BLaER1 (cell line): Measurements from ENCODE around the gene CCT3.
"Not testable (repeated sequence)": the region's sequence is repeated elsewhere in the genome, so short reads cannot be mapped to it uniquely, and the experiment has no call there.

Experiments used
- H3K27ac ChIP-seq: shearing (Covaris generic); formaldehyde crosslinking; 2 replicates; pipeline ENCODE4 v1.8.1; 2022
- H3K27me3 ChIP-seq: shearing (Covaris generic); formaldehyde crosslinking; 2 replicates; pipeline ENCODE4 v1.8.1; 2022
- H3K36me3 ChIP-seq: shearing (Covaris generic); formaldehyde crosslinking; 2 replicates; pipeline ENCODE4 v1.8.1; 2022
- H3K4me1 ChIP-seq: shearing (Covaris generic); formaldehyde crosslinking; 2 replicates; pipeline ENCODE4 v1.8.1; 2022
- H3K4me2 ChIP-seq: shearing (Covaris generic); formaldehyde crosslinking; 2 replicates; pipeline ENCODE4 v1.8.1; 2022
- H3K4me3 ChIP-seq: shearing (Covaris generic); formaldehyde crosslinking; 2 replicates; pipeline ENCODE4 v1.8.1; 2022
- H3K9ac ChIP-seq: shearing (Covaris generic); formaldehyde crosslinking; 2 replicates; pipeline ENCODE4 v1.8.1; 2022
- H3K9me3 ChIP-seq: shearing (Covaris generic); formaldehyde crosslinking; 2 replicates; pipeline ENCODE4 v1.8.1; 2022
- H4K20me1 ChIP-seq: shearing (Covaris generic); formaldehyde crosslinking; 2 replicates; pipeline ENCODE4 v1.8.1; 2022
- Cebpa-rat ChIP-seq: shearing (Covaris generic); IDR thresholded peaks from 2 replicates; pipeline ENCODE4 v1.8.1; 2022

The CCT3 gene

DNA sequence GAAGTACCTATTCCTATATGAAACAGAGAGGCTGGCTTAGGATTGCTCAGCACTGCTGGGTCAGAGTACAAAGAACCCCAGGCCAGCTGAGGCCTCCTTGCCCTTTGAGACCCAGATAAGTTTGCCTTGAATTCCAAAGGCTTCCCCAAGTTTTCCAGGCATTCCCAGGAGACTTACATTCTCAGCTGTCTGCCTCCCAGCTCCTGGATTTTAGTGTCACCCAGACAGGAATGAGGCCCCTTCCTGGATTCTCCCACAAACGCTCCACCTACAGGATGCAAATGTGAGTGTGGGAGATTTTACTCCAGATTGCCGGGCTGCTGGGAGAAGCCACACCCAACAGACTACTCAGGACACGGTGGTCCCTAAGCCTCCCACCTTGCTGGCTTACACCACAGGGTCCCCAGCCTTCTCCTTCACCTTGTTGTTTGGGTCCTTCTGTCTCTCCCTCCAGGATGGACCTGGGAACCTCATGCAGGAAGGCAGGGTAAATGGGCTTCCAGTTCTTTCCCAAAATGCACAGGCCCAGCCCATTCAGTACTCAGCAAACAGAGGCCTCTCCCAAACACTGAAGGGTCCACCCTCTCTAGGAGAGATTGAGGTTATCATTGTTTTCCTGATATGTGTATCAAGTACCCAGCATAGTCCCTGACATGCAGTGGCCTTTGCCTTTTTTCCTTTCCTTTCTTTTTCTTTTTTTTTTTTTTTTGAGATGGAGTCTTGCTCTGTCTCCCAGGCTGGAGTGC lies 41.5 kb upstream of the CCT3 start:
- Histone ChIP-seq H3K27ac (no peak overlapping the region), H3K4me2 (no peak overlapping the region), H4K20me1 (no peaks in the 10 kb centered on the region), H3K9ac (no peak overlapping the region), H3K36me3 (no peaks in the 10 kb centered on the region), H3K27me3 (no peaks in the 10 kb centered on the region), H3K9me3 (no peaks in the 10 kb centered on the region), H3K4me3 (no peak overlapping the region), H3K4me1 (peaks cover 8% of the 10 kb centered on the region)
- TF ChIP-seq Cebpa-rat = no peak

DNA sequence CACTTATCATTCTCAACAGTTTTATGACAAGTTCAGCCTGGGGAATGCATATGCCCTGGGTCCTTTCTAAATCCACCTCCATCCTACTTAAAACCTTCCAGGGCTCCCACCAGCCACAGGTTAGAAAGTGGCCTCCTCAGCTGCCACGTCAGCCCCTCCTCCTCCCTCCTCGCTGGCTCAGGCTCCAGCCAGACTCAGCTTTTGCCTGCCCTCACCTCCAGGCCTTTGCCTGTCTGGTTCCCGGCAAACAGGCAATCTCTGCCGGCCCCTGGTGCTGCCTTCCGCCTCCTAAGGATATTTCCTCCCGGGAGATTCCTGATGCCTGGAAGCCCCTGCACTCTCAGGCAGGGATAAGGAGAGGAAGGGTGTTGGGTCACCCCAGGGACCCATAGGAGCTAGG lies 40.5 kb upstream of the CCT3 start:
- H3K27me3 ChIP-seq = no peaks in the 10 kb centered on the region
- H3K4me2 ChIP-seq = no peak overlapping the region
- H3K36me3 ChIP-seq = no peaks in the 10 kb centered on the region
- H3K9me3 ChIP-seq = no peaks in the 10 kb centered on the region
- TF ChIP-seq Cebpa-rat = no peak
- H3K9ac ChIP-seq = no peak overlapping the region
- H3K4me3 ChIP-seq = no peak overlapping the region
- no peak overlapping the region for H3K27ac ChIP-seq
- H3K4me1 ChIP-seq = no peaks in the 10 kb centered on the region
- no peaks in the 10 kb centered on the region for H4K20me1 ChIP-seq

GRCh38 chr1:156376958-156377919 lies 39.1 kb upstream of the CCT3 start:
- TF ChIP-seq Cebpa-rat = no peak
- no peaks in the 10 kb centered on the region for H3K36me3 ChIP-seq
- H3K9ac ChIP-seq = no peak overlapping the region
- H3K27ac ChIP-seq = no peak overlapping the region
- H3K4me1 ChIP-seq = no peaks in the 10 kb centered on the region
- no peaks in the 10 kb centered on the region for H4K20me1 ChIP-seq
- no peak overlapping the region for H3K4me2 ChIP-seq
- no peak overlapping the region for H3K4me3 ChIP-seq
- no peaks in the 10 kb centered on the region for H3K27me3 ChIP-seq
- H3K9me3 ChIP-seq = no peaks in the 10 kb centered on the region

- Histone ChIP-seq H3K9me3 (no peaks in the 10 kb centered on the region), H3K27ac (no peak overlapping the region), H4K20me1 (no peaks in the 10 kb centered on the region), H3K4me2 (no peak overlapping the region), H3K4me1 (no peaks in the 10 kb centered on the region), H3K36me3 (no peaks in the 10 kb centered on the region), H3K9ac (no peak overlapping the region), H3K27me3 (no peaks in the 10 kb centered on the region), H3K4me3 (no peak overlapping the region)
- 0 out of 2 replicates have a peak, but pooled peaks have one; percentile 9 for TF ChIP-seq Cebpa-rat
Observed at GRCh38 chr1:156376146-156376545, 38.1 kb upstream of the CCT3 start.

DNA sequence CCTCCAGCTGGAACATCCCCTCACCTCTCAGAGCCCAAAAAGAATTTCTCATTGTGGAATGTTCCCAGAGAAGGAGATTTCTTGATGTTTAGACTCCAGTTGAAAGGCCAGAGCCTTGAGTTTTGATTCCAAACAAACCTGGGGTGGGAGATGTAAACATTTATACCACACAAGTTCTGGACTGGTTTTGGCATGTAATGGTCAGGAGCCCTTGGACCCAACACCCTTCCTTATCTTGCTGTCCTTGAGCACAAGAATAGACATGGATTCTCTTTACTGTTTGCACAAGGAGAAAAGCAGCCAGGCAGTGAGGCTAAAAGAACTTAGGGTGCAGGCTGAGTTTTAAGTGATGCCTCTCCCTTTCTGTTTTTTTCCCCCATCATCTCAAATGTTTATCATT lies 35.5 kb upstream of the CCT3 start:
- no peaks in the 10 kb centered on the region for H3K4me1 ChIP-seq

GRCh38 chr1:156372876-156373275 lies 34.8 kb upstream of the CCT3 start:
- H3K36me3 ChIP-seq = no peaks in the 10 kb centered on the region
- no peaks in the 10 kb centered on the region for H3K9me3 ChIP-seq
- no peak overlapping the region for H3K4me3 ChIP-seq
- peaks cover 25% of the 10 kb centered on the region for H3K27me3 ChIP-seq
- no peak for TF ChIP-seq Cebpa-rat
- no peak overlapping the region for H3K4me2 ChIP-seq
- no peak overlapping the region for H3K27ac ChIP-seq
- no peaks in the 10 kb centered on the region for H4K20me1 ChIP-seq
- H3K9ac ChIP-seq = no peak overlapping the region
- H3K4me1 ChIP-seq = no peaks in the 10 kb centered on the region

More for the DNA sequence above, 35.5 kb upstream of the CCT3 start:
- no peak overlapping the region for H3K27ac ChIP-seq
- H3K4me2 ChIP-seq = no peak overlapping the region
- peaks cover 18% of the 10 kb centered on the region for H3K27me3 ChIP-seq
- no peaks in the 10 kb centered on the region for H3K9me3 ChIP-seq
- no peak overlapping the region for H3K9ac ChIP-seq
- H3K36me3 ChIP-seq = no peaks in the 10 kb centered on the region
- TF ChIP-seq Cebpa-rat = no peak
- no peaks in the 10 kb centered on the region for H4K20me1 ChIP-seq
- no peak overlapping the region for H3K4me3 ChIP-seq

DNA sequence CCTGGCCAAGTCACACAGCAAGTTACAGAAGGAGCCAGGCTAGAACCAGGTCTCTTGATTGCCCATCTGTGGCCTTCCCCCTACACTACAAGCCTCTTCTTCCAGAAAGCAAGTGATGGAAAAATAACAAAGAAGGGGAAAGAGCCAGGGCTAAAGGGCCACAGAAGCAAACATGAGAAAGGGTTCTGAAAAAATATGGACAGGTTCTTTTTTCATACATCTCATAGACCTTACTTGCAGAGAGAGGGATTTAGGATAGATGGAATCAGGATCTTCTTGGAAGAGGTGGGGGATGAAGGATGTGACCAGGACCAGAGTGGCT lies 34.1 kb upstream of the CCT3 start:
- TF ChIP-seq Cebpa-rat = no peak
- no peak overlapping the region for H3K9ac ChIP-seq
- H3K36me3 ChIP-seq = no peaks in the 10 kb centered on the region
- peaks cover 32% of the 10 kb centered on the region for H3K27me3 ChIP-seq
- H3K4me1 ChIP-seq = 0 out of 2 replicates have a peak, but pooled peaks cover 3% of the 10 kb centered on the region
- H3K4me3 ChIP-seq = no peak overlapping the region
- H3K4me2 ChIP-seq = no peak overlapping the region
- no peaks in the 10 kb centered on the region for H3K9me3 ChIP-seq
- H3K27ac ChIP-seq = no peak overlapping the region
- no peaks in the 10 kb centered on the region for H4K20me1 ChIP-seq

DNA sequence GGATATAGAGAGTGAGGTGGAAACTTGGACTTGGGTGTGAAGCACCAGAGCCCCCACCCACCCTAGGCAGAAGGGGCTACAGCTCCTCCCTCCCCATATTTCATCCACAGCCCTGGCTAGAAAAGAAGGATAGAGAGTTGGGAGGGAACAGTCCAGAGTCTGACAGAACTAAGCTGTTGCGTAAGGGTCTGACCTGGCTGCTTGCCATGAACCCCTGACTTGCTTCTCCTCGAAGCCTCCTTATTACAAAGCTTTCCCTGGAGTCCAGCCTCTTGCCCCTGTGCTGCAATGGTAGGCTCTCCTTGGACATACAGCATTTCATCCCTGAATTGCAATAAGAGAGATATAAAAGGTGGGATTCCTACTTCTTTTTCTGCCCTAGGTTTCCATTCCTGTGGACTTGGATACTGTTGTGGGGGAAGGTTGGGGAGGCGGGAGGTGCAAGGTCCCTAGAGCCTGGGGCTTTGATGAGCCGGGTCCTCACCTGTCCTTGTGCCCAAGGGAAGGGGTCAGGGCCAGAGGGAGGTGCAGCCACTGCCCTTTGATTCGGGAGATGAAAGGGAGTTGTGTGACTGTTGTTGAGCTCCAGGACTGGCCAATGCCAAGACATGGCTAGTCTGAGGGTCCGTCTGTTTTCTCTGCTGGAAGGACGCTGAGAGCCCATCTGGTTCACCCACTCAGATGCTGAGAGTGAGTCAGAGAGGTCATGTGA lies 33.6 kb upstream of the CCT3 start:
- peaks cover 35% of the 10 kb centered on the region for H3K27me3 ChIP-seq
- no peaks in the 10 kb centered on the region for H3K36me3 ChIP-seq
- H3K4me2 ChIP-seq = no peak overlapping the region

DNA sequence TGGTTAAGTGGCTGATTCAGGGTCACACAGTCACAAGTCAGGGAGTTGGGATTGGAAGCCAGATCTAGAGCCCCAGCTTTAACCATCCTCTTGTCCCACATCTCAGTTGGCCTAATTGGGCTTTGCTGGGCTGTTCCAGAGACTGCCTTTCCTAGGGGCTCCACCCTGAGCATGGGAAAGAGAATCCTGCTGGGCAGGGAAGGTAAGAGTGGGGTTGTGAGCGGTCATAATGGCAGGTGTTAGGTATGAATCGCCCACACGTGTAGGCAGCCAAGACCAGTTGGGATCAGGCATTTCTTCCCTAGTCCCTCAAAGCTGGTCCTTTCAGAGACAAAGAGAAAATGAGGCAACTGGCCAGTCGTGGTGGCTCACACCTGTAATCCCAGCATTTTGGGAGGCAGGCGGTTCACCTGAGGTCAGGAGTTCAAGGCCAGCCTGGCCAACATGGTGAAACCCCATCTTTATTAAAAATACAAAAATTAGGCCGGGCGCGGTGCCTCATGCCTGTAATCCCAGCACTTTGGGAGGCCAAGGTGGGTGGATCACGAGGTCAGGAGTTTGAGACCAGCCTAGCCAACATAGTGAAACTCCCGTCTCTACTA lies 31.7 kb upstream of the CCT3 start:
- not testable (repeated sequence) for H3K4me2 ChIP-seq, H3K9ac ChIP-seq, H3K4me1 ChIP-seq, H3K27ac ChIP-seq, H3K4me3 ChIP-seq, H4K20me1 ChIP-seq, H3K9me3 ChIP-seq, H3K36me3 ChIP-seq
- H3K27me3 ChIP-seq = peaks cover 35% of the 10 kb centered on the region

More for the DNA sequence above, 33.6 kb upstream of the CCT3 start:
- no peak overlapping the region for H3K27ac ChIP-seq
- no peak overlapping the region for H3K4me3 ChIP-seq
- H4K20me1 ChIP-seq = no peaks in the 10 kb centered on the region
- TF ChIP-seq Cebpa-rat = no peak
- H3K9ac ChIP-seq = no peak overlapping the region
- 0 out of 2 replicates have a peak, but pooled peaks cover 6% of the 10 kb centered on the region for H3K4me1 ChIP-seq
- H3K9me3 ChIP-seq = no peaks in the 10 kb centered on the region
